Neural cell (in vitro differentiated cells): ENCODE measurements around the gene CST1. TPM values are rescaled to one million over a fixed set of nuclear protein-coding genes. Genes with fewer than 3 reads are reported as not detected.

Source experiments
- H2AFZ ChIP-seq: fragments of 200-600, 300-800 bp; sonication (generic), shearing (Covaris generic); 2 replicates; pipeline ENCODE4 v1.6.0; 2014; ENCODE audit warnings: low read depth, mild to moderate bottlenecking, antibody characterized with exemption, low read length, moderate library complexity
- H3F3A ChIP-seq: fragments of 200-600 bp; shearing (Covaris generic); 2 replicates; pipeline ENCODE4 v1.6.1; 2016; ENCODE audit warnings: mild to moderate bottlenecking, moderate library complexity, mixed read lengths, antibody characterized with exemption, low read length; ENCODE audit not compliant: insufficient read depth, poor library complexity, severe bottlenecking
- H3K27ac ChIP-seq: fragments of 200-600, 300-800 bp; sonication (generic), shearing (Covaris generic); 2 replicates; pipeline ENCODE4 v1.5.1; 2014; ENCODE audit warnings: mild to moderate bottlenecking, low read length, moderate library complexity
- H3K27me3 ChIP-seq: fragments of 300-800, 200-600 bp; sonication (generic), shearing (Covaris generic); 2 replicates; pipeline ENCODE4 v1.6.0; 2014; ENCODE audit warnings: mild to moderate bottlenecking, low read depth, low read length, moderate library complexity; ENCODE audit not compliant: insufficient read depth
- H3K36me3 ChIP-seq: fragments of 300-800, 200-600 bp; sonication (generic), shearing (Covaris generic); 2 replicates; pipeline ENCODE4 v1.5.1; 2014; ENCODE audit warnings: mild to moderate bottlenecking, antibody characterized with exemption, low read length, moderate library complexity; ENCODE audit not compliant: insufficient read depth
- H3K4me2 ChIP-seq: fragments of 300-800, 200-600 bp; sonication (generic), shearing (Covaris generic); 2 replicates; pipeline ENCODE4 v1.6.0; 2014; ENCODE audit warnings: mild to moderate bottlenecking, low read length
- H3K4me3 ChIP-seq: fragments of 300-800, 200-600 bp; sonication (generic), shearing (Covaris generic); 2 replicates; pipeline ENCODE4 v1.5.1; 2014; ENCODE audit warnings: mild to moderate bottlenecking, low read length, moderate library complexity
- H3K79me2 ChIP-seq: fragments of 200-600 bp; shearing (Covaris generic); replicated peaks from 2 replicates; pipeline ENCODE4 v1.6.0; 2014; ENCODE audit warnings: mild to moderate bottlenecking, low read length, moderate library complexity; ENCODE audit not compliant: insufficient read depth
- H3K9ac ChIP-seq: fragments of 300-800, 200-600 bp; sonication (generic), shearing (Covaris generic); 2 replicates; pipeline ENCODE4 v1.6.1; 2016; ENCODE audit warnings: mild to moderate bottlenecking, low read length, mixed read lengths
- H3K9me2 ChIP-seq: fragments of 200-600 bp; shearing (Covaris generic); 2 replicates; pipeline ENCODE4 v1.6.1; 2016; ENCODE audit warnings: mild to moderate bottlenecking, low read length, mixed read lengths; ENCODE audit not compliant: insufficient read depth
- H3K9me3 ChIP-seq: fragments of 200-600, 300-800 bp; sonication (generic), shearing (Covaris generic); 2 replicates; pipeline ENCODE4 v1.6.1; 2016; ENCODE audit warnings: mild to moderate bottlenecking, mixed run types, low read length, moderate library complexity, mixed read lengths
- H4K20me1 ChIP-seq: fragments of 200-600 bp; shearing (Covaris generic); 2 replicates; pipeline ENCODE4 v1.6.1; 2016; ENCODE audit warnings: mild to moderate bottlenecking, mixed run types; ENCODE audit not compliant: insufficient read depth
- CTCF ChIP-seq: fragments of 450-650 bp; IDR thresholded peaks from 2 replicates; pipeline ENCODE4 v1.5.1; 2014; ENCODE audit warnings: antibody characterized with exemption, mild to moderate bottlenecking, moderate library complexity; ENCODE audit not compliant: poor library complexity, severe bottlenecking
- EP300 ChIP-seq: fragments of 450-650 bp; conservative IDR thresholded peaks from 2 replicates; pipeline ENCODE4 v1.6.1; 2014; ENCODE audit warnings: antibody characterized with exemption, mild to moderate bottlenecking, moderate library complexity; ENCODE audit not compliant: poor library complexity, severe bottlenecking
- EZH2 ChIP-seq: fragments of 200-600, 300-800 bp; shearing (Covaris generic), sonication (generic); IDR thresholded peaks from 2 replicates; pipeline ENCODE4 v1.6.1; 2014; ENCODE audit warnings: antibody characterized with exemption, low read length, borderline replicate concordance, mild to moderate bottlenecking; ENCODE audit not compliant: insufficient read depth, poor library complexity, severe bottlenecking
- MXI1 ChIP-seq: fragments of 450-650 bp; conservative IDR thresholded peaks from 2 replicates; pipeline ENCODE4 v1.6.1; 2014; ENCODE audit warnings: antibody characterized with exemption, mild to moderate bottlenecking; ENCODE audit not compliant: poor library complexity, severe bottlenecking
- POLR2AphosphoS5 ChIP-seq: IDR thresholded peaks from 2 replicates; pipeline ENCODE4 v1.6.1; 2012
- RAD21 ChIP-seq: fragments of 450-650 bp; conservative IDR thresholded peaks from 2 replicates; pipeline ENCODE4 v1.6.1; 2014; ENCODE audit warnings: antibody characterized with exemption, mild to moderate bottlenecking, moderate library complexity
- REST ChIP-seq: IDR thresholded peaks from 2 replicates; pipeline ENCODE4 v1.6.1; 2012; ENCODE audit warnings: borderline replicate concordance
- SMC3 ChIP-seq: fragments of 450-650 bp; conservative IDR thresholded peaks from 2 replicates; pipeline ENCODE4 v1.6.1; 2014; ENCODE audit warnings: antibody characterized with exemption, mild to moderate bottlenecking, moderate library complexity; ENCODE audit not compliant: poor library complexity
- TAF1 ChIP-seq: IDR thresholded peaks from 2 replicates; pipeline ENCODE4 v1.6.1; 2012; ENCODE audit warnings: low read depth
- polyA plus RNA-seq: library from polyadenylated mRNA; depleted of rRNA; stranded (reverse); fragments of >200 nt; gene quantifications from 2 replicates; pipeline ENCODE4 v1.2.3, GENCODE V29; 2014

The CST1 gene
- polyA plus RNA-seq, 1 donor from 2014 or later: not detected

GRCh38 chr20:23710771-23711170, 40.0 kb downstream of the CST1 start:
- Histone ChIP-seq H3K27me3 (no peaks in the 10 kb centered on the region), H3F3A (no peaks in the 10 kb centered on the region), H3K79me2 (no peaks in the 10 kb centered on the region), H2AFZ (no peak overlapping the region), H3K9me3 (no peaks in the 10 kb centered on the region), H3K27ac (no peak overlapping the region), H4K20me1 (no peaks in the 10 kb centered on the region), H3K4me3 (no peak overlapping the region), H3K9ac (no peak overlapping the region), H3K36me3 (no peaks in the 10 kb centered on the region), H3K9me2 (no peaks in the 10 kb centered on the region), H3K4me2 (no peak overlapping the region)
- TF ChIP-seq EZH2 (no peak), POLR2AphosphoS5 (no peak)

GRCh38 chr20:23705895-23706294, 44.8 kb downstream of the CST1 start:
- Histone ChIP-seq H2AFZ (no peak overlapping the region), H3K27ac (no peak overlapping the region), H3K79me2 (no peaks in the 10 kb centered on the region), H3K4me3 (no peak overlapping the region), H3K27me3 (no peaks in the 10 kb centered on the region), H4K20me1 (no peaks in the 10 kb centered on the region), H3K36me3 (no peaks in the 10 kb centered on the region), H3K9me2 (no peaks in the 10 kb centered on the region), H3F3A (no peaks in the 10 kb centered on the region), H3K9me3 (no peaks in the 10 kb centered on the region), H3K4me2 (no peak overlapping the region), H3K9ac (no peak overlapping the region)
- TF ChIP-seq SMC3: no peak
- TF ChIP-seq REST: no peak
- TF ChIP-seq RAD21: no peak
- no peak for TF ChIP-seq POLR2AphosphoS5
- TF ChIP-seq EZH2: no peak
- no peak for TF ChIP-seq MXI1
- no peak for TF ChIP-seq EP300
- TF ChIP-seq TAF1: no peak
- no peak for TF ChIP-seq CTCF

- TF ChIP-seq MXI1 (no peak), CTCF (no peak), EP300 (no peak), REST (no peak), RAD21 (no peak), TAF1 (no peak), SMC3 (no peak), POLR2AphosphoS5 (no peak), EZH2 (no peak)
- no peaks in the 10 kb centered on the region for H4K20me1 ChIP-seq
- H3K9me3 ChIP-seq: no peaks in the 10 kb centered on the region
- H2AFZ ChIP-seq: no peak overlapping the region
- no peak overlapping the region for H3K4me3 ChIP-seq
- H3K4me2 ChIP-seq: no peak overlapping the region
- no peaks in the 10 kb centered on the region for H3K9me2 ChIP-seq
- no peak overlapping the region for H3K9ac ChIP-seq
- H3K36me3 ChIP-seq: no peaks in the 10 kb centered on the region
- H3K27me3 ChIP-seq: no peaks in the 10 kb centered on the region
- H3K79me2 ChIP-seq: no peaks in the 10 kb centered on the region
- no peak overlapping the region for H3K27ac ChIP-seq
- H3F3A ChIP-seq: no peaks in the 10 kb centered on the region
Measured at GRCh38 chr20:23702021-23702420, 48.7 kb downstream of the CST1 start.
